Stimulated activated CD4-positive, alpha-beta T cell treated with anti-CD3 and anti-CD28 coated beads, Interleukin-15, amount 100 ng/mL, for 24 hours (primary cell): ENCODE data around the gene ABHD16B.

Source experiments
- DNase-seq: peaks from one replicate; pipeline ENCODE4 v3.0.0-alpha.2; 2020

ABHD16B gene

DNA sequence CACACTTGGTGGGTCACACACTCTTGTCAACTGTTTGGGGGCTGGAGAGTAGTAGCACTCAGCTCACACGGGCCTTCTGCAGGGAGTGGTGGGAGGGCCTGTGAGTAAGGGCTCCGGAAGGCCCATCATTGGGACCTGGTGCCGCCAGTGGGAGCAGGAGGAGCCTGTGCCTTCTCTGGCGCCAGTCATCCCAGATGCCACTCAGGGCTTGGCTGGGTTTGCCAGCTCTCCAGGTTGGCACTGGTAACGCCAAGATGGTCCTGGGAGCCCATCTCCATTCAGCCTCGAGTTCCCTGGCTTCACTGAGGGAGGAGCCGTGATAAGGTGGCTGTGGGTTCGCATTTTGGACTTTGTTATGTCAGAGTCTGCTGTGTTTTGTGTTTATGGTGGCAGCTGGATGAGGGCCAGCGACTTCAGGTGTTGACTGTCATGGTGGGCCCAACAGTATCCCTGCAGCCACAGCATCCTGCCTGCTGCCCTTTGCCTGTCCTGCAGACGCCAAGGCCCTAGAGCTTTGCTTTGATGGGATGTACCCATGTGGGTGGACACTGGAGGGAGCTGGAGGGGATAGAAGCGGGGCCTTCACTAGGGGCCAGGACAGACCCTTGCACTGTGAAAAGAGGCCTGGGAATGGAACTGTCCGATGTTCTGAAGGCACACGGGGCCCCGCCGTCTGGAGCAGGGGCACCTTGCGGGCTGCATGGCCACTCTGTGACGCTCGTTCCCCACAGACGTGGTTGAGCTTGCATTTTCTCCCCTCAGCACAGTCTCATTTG, 20.3 kb downstream of the ABHD16B start:
- no peak for DNase-seq

DNA sequence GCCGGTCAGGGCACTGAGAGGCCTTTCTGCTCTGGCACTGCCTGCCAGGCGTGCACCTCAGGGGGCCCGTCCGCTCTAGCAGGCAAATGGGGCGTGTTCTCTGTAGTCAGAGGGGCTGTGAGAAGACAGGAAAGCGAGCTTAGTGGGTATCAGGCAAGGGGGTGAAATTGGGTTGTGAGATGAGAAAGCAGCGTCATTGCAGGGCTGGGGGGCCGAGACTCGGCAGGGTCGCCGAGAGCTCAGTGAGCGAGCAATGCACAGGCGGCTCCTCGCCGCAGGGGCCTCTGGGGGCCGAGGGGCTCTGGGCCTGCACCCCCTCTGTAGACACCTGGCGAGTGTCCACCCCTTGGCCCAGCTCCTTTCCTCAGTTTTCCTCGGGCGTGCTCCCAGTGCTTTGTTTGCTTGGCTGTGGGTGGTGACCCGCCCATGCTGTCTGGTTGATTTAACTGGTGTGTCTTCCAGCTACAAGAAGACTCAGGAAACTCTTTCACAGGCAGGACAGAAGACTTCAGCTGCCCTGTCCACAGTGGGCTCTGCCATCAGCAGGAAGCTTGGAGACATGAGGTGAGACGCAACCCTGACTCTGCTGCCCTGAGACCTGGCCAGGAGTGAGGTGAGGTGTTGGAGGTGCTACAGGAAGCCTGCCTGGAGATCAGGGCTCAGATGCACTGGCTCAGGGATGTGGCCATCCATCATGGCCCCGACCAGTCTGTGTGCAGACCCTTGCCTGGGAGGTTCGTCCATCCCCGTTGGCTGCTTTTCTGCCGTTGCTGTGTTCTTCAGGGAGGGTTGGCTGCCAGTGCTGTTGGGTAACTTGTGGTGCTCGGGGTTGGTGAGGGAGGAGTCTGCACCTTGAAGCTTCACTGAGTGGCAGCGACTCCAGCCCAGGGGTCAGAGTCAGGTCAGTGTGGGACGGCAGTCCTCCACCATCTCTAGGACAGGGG, 21.2 kb downstream of the ABHD16B start:
- DNase-seq = no peak

DNA sequence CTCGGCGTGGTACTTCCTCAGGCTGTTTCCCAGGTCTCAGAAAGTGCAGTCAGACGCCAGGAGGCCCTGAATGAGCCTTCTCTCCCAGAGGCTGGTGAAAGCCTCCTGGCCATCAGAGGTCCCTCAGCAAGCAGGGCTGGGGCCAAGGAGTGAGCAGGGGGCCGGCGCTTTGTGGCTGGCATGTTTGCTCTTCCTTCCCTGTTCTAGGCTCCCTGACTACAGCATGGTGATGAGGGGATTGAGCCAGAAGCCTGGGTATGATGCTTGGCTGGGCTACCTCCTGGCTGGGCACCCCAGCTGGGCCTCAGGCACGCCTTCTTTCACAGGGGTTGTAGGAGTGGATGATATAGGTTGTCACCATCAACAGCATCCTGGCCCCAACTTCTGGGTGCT, 21.9 kb downstream of the ABHD16B start:
- no peak for DNase-seq

DNA sequence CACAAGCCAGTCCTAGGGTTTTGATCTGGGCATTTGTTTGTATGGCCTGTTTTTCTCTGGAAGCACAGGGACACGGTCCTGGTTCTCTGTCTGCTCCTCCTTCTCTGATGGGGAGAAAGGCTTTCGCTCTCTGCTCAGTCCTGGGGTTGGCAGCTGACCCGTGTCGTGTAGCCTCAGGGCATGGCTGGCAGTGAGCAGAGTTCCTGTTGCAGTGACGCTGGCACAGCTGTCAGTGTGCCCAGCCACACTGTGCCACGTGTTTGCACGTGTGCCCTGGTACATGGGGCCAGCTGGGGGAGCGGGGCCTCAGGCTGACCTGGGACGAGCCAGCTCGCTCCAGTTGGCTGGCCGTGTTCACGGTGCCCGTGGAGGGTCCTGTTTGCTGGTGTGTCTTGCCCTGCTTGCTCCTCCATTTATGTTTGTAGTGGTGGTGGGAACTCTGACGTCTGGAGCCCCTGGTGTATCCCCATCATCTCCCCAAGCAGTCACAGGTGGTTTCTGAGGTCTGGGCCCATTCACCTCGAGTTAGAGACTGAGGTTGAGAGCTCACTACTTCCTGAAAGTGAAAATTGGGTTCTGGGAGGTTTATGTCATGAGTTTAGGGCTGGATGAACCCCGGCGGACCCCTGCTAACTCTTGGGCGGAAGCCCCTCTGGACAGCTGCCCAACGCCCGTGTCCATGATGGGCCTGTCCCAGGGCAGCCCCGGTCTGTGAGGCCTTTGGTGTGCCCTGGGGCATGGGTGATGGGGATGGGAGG, 23.4 kb downstream of the ABHD16B start:
- no peak for DNase-seq

DNA sequence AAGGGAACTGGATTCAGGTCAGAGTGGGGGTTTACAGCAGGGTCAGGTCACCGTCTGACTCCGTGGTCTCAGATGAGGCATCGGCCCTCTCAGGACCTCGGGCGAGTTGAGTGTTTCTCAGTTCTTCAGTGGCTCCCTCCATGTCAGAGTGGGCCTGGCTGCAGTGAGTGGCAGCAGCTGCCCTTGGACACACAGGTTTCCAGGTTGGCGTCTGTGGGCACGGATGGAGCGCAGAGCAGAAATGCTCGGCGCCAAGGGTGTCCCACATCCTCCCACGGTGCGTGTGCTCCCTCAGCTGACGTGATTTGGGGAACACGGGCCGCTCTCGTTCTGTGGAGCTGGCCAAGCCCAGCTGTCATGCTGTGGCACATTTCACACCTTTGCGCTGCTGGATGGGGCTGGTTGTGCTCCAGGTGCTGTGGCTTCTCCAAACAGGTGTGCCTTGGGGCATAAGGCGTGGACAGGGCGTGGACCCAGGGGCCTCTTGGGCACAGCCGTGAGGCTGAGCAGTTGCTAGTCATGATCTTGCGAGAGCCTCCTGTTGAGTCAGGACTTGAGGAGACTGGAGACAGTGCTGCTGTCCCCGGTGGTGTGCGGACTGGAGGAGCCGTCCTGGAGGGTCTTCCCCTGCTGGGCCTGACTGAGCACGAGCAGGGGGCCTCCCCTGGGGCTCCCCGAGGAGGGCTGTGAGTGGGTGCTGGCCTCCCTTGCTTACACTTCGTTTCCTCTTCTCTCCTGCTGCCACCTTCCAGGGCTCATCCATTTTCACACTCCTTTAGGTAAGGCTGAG, 24.2 kb downstream of the ABHD16B start:
- DNase-seq = no peak

DNA sequence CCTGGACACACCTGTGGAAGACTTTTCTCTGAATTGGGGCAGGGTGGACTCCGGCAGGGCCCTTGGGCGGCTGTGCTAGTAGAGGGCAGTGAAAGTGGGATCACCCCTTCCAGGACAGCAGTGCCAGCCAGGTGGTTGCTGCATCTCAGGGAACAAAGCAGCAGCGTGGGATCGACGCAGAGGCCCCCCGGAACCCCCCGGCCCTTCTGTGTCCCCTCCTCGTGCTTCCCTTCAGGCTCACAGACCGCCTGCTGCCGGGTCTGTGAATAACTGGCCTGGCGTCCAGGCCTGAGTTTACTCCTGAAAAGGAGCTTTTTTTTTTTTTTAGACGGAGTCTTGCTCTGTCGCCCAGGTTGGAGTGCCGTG, 24.7 kb downstream of the ABHD16B start:
- DNase-seq = no peak

DNA sequence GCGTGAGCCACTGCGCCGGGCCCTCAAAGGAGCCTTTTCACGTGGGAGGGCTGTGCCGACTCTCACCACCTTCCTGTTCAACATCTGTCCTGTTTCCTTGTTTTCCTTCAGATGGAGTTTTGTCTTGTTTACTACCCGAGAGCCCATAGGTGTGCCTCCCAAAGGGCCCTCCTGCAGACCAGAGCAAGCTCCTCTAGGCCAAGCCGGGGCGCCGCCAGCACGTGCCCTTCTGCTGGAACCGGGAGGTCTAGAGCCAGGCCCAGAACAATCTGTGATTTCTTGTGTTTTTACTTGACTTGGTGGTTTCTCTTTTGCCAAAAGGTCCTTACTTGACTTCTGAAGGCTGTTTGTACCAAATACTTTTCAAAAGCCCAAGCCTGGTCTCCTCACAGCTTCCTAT, 25.6 kb downstream of the ABHD16B start:
- no peak for DNase-seq

DNA sequence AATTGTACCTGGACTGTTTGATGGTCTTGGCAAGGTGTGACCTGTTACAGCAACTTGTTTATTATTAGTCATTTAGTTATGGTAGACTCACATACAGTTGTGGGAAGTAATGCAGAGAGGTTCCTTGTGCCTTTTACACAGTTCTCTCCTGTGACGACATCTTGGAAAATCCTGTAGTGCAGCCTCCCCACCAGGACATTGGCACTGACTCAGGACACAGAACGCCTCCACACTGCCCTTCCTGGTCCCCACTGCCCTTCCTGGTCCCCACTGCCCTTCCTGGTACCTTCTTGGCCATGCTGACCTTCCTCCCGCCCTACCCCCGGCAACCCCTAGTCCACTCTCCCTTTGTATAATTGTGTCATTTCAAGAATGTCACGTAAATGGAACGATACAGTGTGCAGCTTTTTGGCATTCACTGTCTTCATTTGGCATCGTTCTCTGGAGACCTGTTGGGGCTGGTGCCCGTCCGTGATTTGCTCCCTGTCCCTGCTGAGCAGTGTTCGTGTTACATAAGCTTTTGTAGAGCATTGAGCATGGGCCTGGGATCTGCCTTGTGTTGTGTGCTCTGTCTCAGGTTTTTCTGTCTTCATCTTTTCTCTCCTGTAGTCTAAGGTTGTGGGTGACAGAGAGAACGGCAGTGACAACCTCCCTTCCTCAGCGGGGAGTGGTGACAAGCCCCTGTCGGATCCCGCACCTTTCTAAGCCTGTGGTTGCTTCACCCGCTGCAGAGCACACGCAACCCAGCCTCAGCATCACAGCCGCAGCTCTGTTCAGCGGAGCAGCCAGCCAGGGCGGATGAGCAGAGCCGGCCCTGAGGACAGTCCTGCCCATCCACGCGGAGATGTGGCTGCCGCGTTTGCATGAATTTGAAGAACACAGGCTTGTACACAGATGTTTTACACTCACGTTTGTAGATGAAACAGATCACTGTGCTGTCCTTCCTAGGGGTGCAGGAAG, 28.2 kb downstream of the ABHD16B start:
- DNase-seq = no peak

DNA sequence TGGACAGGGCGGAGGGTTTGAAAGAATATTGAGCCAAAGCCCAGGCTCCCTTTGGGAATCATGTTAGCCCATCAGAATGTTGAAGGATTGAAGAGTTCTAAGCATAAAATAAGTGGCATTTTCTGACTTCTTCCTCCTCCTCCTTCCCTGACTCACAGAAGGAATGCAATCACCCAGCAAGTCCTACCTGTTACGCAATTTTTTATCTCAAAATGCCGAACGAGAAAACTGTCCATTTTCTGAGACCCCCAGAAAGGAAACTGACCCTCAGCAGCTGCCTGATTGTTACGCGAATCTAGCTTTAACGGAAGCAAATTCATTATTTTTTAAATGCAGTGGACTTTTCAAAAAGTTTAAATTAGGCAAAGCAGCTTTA, 28.9 kb downstream of the ABHD16B start:
- DNase-seq = no peak

DNA sequence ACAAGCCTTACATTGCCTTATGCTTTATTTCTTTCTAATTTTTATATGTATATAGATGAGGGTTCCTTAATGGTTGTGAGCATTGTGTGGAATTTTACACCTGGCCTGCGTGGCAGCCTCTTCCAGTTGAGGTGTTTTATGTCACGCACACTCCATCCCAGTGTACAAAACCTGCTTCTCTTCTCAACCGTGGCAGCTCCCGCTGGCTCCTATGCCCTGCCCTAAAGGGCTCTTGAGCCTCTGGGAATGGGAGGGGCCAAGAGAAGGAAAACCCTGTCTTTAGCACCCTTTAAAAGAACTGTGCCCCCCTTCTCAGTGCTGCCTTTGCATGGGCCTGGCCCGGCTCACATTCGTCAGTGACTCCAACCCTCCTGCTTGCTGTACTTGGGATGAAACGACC, 29.3 kb downstream of the ABHD16B start:
- no peak for DNase-seq

DNA sequence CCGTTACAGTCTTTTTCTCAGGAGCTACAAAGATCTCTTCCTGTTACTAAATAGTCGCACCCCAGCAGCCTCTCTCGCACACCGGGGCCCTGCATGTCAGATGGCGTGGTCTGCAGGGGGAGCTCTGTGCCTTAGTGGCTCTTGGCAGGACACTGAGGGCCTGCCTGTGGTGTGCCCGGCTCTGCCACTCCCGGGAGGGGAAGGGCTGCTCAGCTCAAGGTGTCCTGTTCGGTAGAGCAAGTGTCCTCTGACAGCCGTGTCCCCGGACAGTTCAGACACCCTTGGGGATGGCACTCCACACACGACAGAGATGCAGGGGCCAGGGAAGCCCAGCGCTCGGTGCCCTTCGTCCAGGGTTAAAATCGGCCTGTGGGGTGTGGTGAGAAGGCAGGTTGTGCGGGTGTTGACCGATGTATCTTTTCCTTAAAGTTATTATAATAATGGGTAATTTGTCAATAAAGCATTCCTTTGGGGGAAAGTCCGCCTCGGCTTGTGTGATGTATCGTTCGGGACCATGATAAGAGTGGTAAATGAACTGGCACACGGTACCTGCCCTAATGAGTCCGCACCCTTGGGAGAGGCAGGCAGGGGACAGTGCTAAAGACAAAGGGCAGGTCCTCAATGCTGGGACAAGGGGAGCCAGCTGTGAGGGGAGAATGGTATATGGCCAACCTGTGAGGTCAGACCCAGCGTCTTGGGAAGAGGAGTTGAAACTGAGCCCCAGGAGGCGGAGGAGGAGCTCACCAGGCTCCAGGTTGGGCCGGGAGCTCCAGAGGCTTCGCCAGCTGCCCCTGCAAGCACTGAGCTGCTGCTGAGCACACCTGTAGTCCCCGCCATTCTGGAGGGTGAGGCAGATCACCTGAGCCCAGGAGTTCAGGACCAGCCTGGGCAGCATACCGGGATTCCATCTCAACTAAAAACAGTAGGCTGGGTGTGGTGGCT, 30.0 kb downstream of the ABHD16B start:
- no peak for DNase-seq

DNA sequence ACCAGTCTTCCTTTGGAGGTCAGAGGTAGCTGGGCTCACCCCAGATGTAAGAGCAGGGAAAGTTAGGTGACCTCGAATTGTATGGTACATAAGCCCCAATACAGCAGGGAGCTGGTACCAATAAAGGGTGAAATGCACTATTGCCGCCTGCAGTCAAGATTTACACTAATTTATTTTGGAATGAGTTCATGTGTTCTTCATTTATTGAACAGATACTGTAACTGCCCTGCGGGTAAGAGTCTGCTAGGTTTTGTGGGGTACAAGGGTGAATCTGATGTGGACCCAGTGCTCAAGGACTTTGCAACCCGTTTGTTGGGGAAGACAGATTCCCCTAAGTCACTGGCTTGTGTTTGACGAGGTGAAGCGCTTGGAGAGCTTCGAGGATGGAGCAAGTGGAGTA, 31.1 kb downstream of the ABHD16B start:
- DNase-seq = no peak

DNA sequence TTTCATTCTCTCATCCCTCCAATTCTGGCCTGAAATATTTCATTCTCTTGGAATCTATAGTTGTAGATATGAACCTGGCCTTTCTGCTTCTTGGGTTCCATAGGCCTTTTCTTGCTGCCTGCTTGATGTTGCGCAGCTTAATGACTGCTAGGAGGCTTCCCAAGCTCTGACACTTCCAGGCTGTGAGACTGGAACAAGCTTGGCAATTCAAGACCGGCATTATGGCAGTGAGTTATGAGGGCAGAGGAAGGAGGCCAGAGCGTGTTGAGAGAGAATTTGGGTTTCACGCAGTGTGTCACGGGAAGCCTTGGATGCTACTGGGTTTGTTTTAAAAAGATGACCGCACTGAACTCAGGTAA, 32.7 kb downstream of the ABHD16B start:
- DNase-seq = no peak

DNA sequence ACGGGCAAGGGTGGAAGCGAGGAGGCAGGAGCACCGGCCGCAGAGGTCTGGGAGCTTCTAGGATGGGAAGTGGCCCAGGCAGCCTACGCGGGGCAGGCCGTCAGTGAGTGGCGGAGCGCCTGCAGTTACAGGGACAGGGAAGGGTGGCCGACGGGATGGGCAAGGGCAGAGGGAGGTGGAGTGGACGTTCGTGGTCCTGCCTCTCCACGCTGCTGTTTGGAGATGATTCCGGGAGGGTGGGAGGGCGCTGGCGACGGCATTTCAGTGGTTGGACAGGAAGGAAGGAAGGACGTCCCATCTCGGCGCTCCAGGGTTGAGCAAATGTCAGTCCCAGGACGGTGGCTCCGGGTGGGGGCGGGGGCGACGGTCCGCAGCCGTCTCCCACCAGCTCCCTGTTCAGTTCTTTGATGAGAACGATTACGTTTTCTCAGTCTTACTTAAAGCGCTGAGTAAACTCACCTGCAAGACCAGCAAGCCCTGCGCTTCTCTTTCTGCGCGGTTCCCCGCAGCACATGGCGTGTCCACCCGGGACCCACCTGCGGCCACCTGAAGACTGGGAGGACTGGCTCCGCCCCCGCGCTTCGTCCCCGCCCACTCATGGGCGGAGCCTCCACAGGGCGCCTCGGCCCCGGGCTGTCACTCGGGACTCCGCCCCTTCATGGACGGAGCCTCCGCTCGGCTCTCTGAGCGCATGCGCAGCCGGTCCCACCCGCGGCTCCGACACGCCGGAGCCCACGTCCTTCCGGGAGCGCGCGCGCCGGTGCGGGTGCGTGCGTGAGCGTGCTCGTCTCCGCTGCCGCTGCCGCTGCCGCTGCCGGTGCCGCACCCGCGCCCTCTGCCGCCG, 33.3 kb downstream of the ABHD16B start, which contains the start of gene DNAJC5:
Gene DNAJC5, plus strand, starts transcription at position 769 of the 844 bp plus-strand sequence. CDS start 33,220 bp downstream, outside the sequence.
- peak; percentile 96 for DNase-seq

DNA sequence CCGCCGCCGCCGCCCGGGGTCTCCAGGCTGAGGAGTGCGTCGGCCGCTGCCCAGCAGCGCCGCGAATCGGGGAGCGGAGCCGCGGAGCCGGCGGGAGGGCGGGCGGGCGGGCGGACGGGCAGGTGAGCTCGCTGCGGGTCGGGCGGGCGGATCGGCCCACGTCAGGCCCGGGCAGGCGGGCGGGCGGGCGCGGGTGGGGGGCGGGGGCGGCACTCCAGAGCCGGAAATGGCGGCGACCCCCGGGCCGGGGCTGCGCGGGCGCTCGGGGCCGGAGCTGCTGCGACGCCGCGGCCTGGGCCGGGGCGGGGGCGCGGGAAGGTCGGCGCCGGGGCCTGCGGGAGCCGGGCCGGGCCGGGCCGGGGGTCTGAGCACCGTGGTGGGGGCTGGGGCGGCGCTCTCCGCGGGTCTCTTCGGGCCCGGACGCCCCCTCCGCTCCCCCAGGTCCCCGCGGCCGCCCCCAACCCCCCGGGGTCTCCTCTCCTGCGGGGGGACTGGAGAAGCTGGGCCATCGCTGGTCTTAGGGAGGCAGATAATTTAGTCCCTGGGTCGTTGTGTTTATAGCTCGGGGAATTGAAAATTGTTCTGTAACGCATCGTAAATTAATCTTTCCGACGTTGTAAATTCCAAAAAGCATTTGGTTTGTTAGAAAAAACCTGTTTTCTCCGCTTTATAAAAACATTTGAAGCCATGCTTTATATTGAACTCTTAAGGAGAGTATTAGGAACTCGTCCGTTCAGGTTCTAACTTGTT, 34.1 kb downstream of the ABHD16B start:
- no peak for DNase-seq

DNA sequence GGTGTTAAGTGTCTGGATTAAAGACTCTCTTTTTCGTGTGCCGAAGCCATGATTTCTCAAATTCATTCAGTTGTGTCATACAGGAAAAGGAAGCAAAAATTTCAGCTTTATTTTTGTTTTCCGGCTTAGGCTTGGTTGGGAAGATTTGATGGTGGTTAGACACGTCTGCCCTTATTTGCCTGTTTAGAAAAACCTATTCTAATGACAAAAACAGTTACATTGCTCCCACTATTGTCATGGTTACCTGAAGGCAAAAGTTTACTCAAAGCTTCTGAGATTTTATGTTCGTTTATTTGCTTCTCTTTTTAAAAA, 34.6 kb downstream of the ABHD16B start:
- DNase-seq = no peak

DNA sequence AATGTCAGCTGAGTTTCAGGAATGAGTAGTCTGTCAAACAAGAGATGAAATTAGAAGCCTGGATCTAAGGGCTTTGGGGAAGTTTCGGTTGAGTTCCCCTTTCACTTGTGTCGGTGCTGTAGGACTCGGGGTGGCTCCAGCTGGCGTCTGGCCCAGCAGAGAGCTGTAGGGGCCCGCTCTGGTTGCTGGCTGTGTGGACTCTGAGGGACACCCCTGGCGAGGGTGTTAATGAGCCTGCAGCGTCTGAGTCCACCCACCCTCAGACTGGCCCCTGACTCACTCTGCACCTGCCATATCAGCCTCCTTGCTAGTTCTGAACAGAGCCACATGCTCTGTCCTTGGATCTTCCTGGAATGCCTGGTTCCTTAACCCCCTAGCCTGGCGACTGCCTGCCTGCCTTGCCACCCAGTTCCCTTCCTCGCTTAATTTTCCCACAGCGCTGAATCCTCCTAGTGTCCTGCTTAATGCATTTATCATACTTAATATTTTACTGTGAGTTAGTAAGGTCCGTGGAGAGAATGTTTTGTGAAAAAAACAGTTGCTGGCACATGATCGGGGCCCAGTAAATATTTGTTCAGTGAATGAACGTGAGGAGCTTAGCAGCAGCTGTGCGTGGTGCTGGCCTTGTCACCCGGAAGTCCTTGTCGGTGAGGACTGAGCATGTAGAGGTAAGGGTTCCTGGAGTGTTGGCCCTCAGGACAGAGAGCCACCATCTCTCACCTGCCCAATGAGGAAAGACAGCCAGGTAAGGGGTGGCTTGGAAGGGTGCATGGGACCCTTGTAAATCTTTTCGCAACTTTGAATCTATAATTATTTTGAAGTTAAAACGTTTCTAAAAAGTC, 35.2 kb downstream of the ABHD16B start:
- DNase-seq = peak; percentile 46
